ENCODE measurements around the gene CD300LF.

The CD300LF gene

GRCh38 chr17:74729368-74729767 is 16.6 kb upstream of the CD300LF start:
- DNase-seq: no peak

- DNase-seq: no peak
These were observed 16.0 kb upstream of the CD300LF start for GRCh38 chr17:74728702-74729075.

GRCh38 chr17:74728033-74728701 is 15.4 kb upstream of the CD300LF start:
- no peak for DNase-seq

DNA sequence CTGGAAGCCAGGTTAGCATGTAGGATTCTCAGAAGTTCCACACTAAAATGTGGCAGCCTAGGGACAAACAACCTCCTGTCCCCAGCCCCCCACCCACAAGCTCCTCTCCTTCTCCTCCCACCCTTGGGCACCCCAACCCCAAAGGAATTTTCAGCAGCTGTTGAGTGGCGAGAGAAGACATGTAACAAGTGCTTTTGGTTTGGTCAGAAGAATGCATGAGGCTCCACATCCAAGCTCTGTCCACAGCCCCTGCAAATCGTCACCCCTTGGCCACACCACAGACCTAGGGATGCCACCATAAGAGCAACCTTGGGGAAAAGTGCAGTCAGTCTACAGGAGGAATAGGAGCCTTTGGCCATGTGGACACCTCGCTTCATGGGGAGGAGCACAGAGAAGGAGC is 12.4 kb upstream of the CD300LF start:
- DNase-seq: no peak

- no peak for DNase-seq
These were observed 11.2 kb upstream of the CD300LF start for GRCh38 chr17:74723891-74724290.

DNA sequence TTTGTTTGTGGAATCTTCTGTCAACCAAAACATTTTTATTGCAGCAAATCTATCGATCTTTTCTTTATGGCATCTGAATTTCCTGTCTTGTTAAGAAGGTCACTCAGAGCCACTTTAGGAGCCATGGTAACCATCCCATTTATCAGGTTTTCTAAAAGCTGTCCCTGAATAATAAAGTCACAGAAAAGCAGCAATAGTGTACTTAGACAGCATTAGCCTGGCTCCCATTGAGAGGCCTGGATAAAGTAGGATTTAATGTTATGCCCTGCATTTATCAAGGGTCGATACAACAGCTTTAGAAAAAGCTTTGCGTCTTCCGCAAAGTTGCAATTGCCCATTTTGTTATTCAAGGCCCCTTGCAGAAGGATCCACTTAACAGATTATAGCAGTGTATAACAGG is 10.1 kb upstream of the CD300LF start:
- no peak for DNase-seq

GRCh38 chr17:74720506-74720905 is 7.8 kb upstream of the CD300LF start:
- DNase-seq: no peak

- no peak for DNase-seq
These were observed 2.4 kb upstream of the CD300LF start for GRCh38 chr17:74715144-74715543.

DNA sequence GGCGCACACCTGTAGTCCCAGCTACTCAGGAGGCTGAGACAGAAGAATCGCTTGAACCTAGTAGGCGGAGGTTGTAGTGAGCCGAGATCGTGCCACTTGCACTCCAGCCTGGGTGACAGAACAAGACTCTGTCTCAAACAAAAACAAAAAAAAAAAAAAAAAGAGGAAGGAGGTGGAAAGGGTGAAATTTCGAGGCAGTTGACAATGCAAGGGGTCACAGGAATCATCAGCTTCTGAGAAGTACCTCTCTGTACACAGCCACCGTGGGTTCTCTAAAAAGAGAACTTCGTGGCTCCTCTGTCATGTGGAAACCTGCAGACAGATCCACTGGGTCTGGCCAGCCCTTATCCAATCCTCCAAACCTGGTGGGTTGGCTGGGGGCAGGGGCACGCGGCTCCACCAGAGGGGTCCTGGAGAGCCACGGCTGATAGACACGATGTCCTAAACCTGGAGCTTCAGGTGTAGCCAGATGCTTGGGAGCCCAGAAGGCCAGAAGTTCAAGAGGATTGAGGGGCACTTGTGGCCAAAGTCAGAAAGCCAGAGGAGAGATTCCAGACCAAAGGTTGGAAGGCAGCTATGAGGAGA is 540 bp upstream of the CD300LF start:
- no peak for DNase-seq

DNA sequence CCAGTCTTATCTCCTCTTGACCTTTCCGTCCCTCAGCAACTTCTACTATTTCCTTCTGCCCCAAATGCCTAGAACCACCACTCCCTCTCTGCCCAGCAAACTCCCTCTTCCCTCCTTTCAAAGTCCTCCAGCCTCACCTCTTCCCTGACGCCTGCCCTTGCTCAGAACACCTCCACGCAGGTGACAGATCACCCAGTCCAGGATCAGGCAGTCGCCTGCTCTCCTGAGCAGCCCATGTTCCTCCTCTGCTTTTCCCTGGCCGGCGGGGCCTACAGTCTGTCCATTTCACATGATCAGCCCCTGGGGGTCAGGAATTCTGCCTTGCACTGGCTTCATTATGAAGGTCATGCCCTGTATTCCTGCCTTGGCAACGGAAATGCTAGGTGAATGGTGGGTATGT is 422 bp downstream of the CD300LF start:
- DNase-seq: no peak

DNA sequence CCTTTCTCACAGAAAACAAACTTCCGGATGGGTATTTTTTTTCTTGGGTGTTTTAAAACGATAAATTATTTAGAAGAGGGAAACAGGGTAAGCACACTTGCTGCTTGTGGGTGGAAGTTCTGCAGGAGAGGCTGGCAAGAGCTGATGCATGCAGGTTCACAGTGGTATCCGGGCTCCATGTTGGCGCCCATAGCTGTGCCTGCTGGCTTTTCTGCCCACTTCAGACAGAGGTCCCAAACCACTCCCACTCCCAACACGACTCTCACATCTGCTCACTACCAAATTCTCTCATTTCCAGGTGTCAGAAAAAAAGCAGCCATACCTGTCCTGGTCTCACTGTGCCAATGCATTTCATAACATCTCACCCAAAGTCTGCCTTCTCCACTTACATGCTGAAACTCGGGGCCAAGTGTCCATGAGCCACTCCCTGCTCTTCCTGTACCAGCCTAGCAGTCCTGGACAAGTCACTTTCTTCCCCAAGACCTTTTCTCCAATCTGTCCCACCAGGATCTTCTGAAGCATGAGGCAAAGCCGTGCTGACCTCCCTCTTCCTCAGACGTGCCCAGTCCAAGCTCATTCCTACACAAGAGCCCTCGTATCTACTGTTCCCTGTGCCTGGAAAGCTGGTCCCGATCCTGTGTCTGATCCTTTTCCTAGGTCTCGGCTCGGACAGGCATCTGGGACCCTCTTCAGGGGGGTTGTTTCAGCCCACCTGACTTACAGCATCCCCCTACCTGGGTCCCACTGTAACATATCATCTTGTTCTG is 1.5 kb downstream of the CD300LF start:
- DNase-seq: no peak

DNA sequence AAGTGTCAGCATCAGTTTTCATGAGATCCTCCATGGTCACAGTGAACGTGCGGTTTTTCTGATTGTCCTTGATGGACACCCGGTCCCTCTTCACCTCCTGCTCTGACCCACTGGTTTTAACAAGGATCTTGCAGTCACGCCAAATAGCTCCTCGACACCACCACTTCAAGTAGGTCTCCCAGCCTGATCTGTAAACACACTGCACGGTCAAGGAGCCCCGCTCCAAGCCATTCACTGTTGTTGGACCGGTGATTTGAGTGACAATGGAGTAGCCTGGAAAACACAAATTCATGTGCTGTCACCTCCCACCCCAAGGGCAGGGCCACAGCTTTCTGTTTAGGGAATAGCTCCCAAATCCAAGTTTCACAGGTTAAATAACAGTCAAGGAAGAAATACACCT is 8.2 kb downstream of the CD300LF start:
- no peak for DNase-seq

GRCh38 chr17:74703311-74703710 is 9.4 kb downstream of the CD300LF start:
- DNase-seq: no peak

GRCh38 chr17:74702116-74702871 is 10.4 kb downstream of the CD300LF start:
- no peak for DNase-seq

DNA sequence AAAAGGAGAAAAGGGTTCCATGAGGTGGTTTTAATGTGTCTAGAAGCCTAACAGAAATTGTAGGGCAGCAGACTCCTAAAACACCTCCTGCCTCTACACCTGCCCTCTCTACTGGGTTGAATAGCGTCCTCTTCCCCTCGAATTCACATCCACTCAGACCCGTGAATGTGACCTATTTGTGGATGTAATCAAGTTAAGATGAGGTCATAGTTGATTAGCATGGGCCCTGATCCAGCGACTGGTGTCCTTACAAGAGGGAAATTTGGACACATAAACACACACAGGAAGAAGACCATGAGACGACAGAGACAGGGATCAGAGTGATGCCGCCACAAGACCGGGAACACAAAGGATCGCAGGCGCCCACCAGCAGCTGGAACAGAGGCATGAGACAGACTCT is 13.5 kb downstream of the CD300LF start:
- DNase-seq: no peak

DNA sequence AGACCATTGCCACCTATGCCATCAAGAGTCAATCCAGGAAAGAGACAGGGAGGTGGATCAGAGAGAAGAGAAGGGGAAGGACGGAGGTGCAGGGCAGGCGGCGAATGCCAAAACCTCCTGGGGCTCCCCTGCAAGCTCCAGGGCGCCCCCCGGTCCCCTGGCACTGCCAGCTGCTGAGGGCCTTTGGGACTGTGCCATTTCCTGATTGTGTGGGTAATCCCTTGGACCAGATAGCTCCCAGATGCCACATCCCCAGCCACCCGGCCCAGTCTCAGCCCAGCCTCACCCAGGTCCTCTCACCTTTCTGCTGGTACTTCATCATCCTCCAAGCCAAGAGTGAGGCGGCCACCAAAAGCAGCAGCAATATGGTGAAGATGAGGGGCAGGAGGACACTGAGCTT is 14.7 kb downstream of the CD300LF start:
- DNase-seq: no peak

- DNase-seq: no peak
These were observed 15.2 kb downstream of the CD300LF start for GRCh38 chr17:74697515-74697914.

GRCh38 chr17:74695629-74696028 is 17.1 kb downstream of the CD300LF start:
- DNase-seq: no peak

DNA sequence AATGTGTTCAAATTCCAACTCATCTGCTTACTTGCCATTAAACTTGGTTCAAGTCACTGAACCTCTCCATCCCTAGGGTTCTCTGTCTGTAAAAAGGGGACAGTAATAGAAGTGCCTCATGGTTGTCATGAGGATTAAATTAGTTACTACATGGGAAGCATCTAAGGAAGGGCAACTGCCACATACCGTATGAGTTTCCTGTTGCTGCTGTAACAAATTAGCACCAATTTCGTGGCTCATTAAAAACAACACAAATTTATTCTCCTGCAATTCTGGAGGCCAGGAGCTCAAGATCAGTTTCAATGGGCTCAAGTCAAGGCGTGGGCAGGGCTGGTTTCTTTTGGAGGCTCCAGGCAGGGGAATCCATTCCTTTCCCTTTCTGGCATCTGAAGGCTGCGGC is 18.6 kb downstream of the CD300LF start:
- no peak for DNase-seq

- DNase-seq: no peak
These were observed 21.6 kb downstream of the CD300LF start for GRCh38 chr17:74691151-74691550.

DNA sequence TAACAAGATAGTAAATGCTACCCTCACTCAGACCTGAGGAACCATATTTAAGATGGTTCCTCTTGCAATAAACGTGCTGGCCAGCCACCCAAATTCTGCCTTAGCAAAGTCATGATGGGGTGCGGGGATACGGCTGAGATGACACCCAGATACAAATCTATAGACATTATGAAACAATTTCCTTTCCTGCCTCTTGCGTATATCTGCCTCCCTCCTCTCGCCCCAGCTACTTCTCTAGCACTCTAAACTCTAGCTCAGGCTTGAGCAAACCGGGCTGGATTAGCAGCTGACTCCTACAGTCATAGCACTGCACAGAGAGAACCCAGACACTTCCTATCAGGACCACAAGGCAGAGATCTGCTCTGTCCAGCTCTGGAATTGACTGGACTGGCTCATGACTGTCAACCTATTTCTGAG is 22.3 kb downstream of the CD300LF start:
- no peak for DNase-seq

GRCh38 chr17:74687886-74688285 is 24.8 kb downstream of the CD300LF start:
- DNase-seq: no peak

DNA sequence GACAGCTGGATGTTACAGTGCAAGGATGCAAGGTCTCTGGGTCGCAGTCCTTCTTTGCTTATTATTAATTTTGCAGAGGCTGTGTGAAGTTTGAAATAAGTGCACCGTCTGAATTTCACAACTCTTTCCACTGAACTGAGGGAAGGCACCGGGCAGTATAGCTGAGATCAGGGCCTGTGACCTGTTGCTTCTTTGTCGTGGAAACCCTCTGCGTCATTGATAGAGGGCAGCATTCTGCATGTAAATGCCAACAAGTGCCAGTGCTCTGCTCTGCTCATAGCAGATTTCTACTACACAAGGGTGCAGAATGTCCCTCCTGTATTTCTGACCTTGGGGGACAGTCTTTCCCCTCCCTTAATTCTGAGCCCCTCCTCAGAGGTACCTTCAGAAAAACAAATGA is 26.0 kb downstream of the CD300LF start:
- no peak for DNase-seq

Data from NCI-H1417 treated with DMSO at 0.1 percent for 48 hours (cell line).